PFSK-1 (cell line): Measurements from ENCODE around the gene MACROD1.

Experiments used
- FOXP2 ChIP-seq: optimal IDR thresholded peaks from 2 replicates; pipeline ENCODE3; 2011; ENCODE audit warnings: borderline replicate concordance, control low read depth, inconsistent platforms; ENCODE audit not compliant: insufficient read depth; ENCODE audit errors: extremely low read length, extremely low read depth
- POLR2AphosphoS5 ChIP-seq: IDR thresholded peaks from 2 replicates; pipeline ENCODE4 v1.6.1; 2012; ENCODE audit warnings: low read depth, mild to moderate bottlenecking, control low read depth, low read length, moderate library complexity
- SIN3A ChIP-seq: IDR thresholded peaks from 2 replicates; pipeline ENCODE4 v1.6.1; 2012; ENCODE audit warnings: mild to moderate bottlenecking, low read length, moderate library complexity, borderline replicate concordance; ENCODE audit not compliant: insufficient read depth
- TAF1 ChIP-seq: IDR thresholded peaks from 2 replicates; pipeline ENCODE4 v1.6.1; 2012; ENCODE audit warnings: low read length, control low read depth, borderline replicate concordance; ENCODE audit not compliant: insufficient read depth
- TF ChIP-seq, protein P1 (sequence below), 2 experiments: IDR thresholded peaks; 2 replicates each; pipeline versions ENCODE4 v1.6.1 to v1.8.0; 2011 to 2012; ENCODE audit warnings: low read depth in 2 of 2, low read length in 2 of 2, control low read depth in 1 of 2, inconsistent platforms in 1 of 2, mild to moderate bottlenecking in 1 of 2, moderate library complexity in 1 of 2; ENCODE audit not compliant: insufficient read depth in 1 of 2

MACROD1 gene

DNA sequence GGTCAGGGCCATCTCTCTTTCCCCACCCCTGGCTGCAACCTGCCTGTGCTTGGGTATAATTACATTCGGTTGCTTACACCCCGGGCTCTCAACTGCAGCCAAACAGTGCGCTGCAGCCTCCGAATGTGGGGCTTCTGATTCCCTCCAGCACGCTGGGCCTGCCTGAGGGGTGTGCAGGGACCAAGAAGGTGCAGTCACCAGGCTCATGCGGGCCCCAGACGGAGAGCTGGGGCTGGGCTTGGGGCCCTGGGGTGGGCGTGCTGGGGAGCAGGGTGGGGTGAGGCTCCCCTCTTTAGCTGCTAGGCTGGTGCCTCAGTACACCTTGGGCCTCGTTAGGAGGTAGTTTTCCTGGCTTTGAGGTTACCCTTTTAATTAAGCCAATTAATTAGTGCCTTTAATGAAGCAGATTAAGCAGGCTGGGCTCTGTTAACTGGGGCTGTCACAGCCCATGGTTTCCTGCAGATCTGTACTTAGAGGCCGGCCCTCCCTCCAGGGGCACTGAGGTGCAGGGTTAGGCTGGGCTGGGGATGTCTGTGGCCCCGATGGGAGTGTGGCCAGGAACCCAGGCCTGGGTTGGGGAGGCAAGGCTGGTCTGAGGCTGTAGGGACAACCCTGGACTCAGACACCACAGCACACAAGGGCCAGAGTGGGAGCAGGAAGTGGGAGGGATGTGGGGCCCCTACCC, 112.8 kb downstream of the MACROD1 start:
- TF ChIP-seq FOXP2 (no peak), POLR2AphosphoS5 (no peak), TAF1 (no peak), SIN3A (no peak)
- TF ChIP-seq, protein P1, sequence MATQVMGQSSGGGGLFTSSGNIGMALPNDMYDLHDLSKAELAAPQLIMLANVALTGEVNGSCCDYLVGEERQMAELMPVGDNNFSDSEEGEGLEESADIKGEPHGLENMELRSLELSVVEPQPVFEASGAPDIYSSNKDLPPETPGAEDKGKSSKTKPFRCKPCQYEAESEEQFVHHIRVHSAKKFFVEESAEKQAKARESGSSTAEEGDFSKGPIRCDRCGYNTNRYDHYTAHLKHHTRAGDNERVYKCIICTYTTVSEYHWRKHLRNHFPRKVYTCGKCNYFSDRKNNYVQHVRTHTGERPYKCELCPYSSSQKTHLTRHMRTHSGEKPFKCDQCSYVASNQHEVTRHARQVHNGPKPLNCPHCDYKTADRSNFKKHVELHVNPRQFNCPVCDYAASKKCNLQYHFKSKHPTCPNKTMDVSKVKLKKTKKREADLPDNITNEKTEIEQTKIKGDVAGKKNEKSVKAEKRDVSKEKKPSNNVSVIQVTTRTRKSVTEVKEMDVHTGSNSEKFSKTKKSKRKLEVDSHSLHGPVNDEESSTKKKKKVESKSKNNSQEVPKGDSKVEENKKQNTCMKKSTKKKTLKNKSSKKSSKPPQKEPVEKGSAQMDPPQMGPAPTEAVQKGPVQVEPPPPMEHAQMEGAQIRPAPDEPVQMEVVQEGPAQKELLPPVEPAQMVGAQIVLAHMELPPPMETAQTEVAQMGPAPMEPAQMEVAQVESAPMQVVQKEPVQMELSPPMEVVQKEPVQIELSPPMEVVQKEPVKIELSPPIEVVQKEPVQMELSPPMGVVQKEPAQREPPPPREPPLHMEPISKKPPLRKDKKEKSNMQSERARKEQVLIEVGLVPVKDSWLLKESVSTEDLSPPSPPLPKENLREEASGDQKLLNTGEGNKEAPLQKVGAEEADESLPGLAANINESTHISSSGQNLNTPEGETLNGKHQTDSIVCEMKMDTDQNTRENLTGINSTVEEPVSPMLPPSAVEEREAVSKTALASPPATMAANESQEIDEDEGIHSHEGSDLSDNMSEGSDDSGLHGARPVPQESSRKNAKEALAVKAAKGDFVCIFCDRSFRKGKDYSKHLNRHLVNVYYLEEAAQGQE (IDR thresholded peaks at IDR 0.05; ENCODE audit: insufficient read depth in 1 of 2, low read depth in 2 of 2, low read length in 2 of 2), result no peak

DNA sequence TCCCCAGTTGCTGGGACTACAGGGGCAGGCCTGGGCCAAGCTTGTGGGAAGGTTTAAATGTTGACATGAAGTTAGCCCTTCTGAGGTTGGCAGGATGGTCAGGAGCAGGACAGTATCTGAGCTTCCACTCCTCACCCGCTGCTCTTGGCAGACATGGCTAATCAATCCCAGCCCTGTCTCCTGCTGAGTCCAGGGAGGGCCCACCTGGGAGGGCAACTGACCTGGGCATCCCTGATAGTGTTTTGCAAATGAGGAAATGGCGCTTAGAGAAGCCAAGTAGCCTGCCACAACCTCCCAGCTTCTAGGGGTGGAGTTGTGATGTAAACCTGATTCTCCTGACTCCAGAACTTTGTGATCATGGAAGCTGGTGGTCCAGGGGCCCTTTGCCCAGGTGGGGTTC, 113.5 kb downstream of the MACROD1 start:
- TF ChIP-seq FOXP2, result no peak
- TF ChIP-seq TAF1, result no peak
- TF ChIP-seq POLR2AphosphoS5, result no peak
- no peak for TF ChIP-seq SIN3A
- TF ChIP-seq, protein P1 (IDR thresholded peaks at IDR 0.05; ENCODE audit: insufficient read depth in 1 of 2, low read depth in 2 of 2, low read length in 2 of 2), result no peak

DNA sequence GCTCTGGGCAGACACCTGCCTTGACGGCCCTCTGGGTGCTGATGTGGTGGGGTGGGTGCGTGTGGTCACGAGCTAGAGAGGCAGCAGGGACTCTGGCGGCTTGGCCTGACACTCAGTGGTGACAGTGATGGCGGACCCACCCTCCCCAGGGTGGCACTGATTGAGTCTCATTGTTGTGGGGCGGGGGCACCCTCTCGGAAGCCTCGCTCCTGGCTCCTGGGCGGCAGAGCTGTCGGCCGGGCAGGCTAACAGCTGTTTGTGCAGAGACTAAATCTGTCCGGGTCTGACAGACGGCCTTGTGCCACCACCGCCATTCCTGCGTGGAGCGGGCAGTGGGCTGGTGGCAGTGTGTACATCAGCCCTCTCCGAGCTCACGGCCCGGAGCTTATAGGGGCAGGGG, 114.6 kb downstream of the MACROD1 start:
- TF ChIP-seq TAF1, result no peak
- TF ChIP-seq POLR2AphosphoS5, result no peak

DNA sequence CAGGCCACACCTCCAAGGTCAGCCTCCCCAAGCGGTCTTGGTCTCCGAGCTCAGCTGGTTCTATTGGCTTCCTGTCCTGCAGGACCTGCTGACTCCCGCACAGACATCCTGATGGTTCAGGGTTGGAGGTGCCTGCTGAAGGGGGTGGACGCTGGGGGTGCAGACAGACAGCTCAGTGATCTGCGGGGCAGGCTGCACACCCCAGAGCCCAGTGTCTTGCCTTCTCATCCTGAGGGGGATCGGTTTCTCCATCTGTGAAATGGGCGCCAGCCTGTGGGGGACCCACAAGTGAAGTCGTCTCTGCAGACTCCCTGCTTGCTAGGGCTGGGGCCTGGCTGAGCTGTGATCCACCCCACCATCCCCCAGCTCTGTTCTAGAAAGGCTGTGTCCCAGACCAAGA, 116.4 kb downstream of the MACROD1 start:
- no peak for TF ChIP-seq POLR2AphosphoS5
- TF ChIP-seq TAF1, result no peak
- no peak for TF ChIP-seq SIN3A
- TF ChIP-seq, protein P1 (IDR thresholded peaks at IDR 0.05; ENCODE audit: insufficient read depth in 1 of 2, low read depth in 2 of 2, low read length in 2 of 2), result no peak
- TF ChIP-seq FOXP2, result no peak

DNA sequence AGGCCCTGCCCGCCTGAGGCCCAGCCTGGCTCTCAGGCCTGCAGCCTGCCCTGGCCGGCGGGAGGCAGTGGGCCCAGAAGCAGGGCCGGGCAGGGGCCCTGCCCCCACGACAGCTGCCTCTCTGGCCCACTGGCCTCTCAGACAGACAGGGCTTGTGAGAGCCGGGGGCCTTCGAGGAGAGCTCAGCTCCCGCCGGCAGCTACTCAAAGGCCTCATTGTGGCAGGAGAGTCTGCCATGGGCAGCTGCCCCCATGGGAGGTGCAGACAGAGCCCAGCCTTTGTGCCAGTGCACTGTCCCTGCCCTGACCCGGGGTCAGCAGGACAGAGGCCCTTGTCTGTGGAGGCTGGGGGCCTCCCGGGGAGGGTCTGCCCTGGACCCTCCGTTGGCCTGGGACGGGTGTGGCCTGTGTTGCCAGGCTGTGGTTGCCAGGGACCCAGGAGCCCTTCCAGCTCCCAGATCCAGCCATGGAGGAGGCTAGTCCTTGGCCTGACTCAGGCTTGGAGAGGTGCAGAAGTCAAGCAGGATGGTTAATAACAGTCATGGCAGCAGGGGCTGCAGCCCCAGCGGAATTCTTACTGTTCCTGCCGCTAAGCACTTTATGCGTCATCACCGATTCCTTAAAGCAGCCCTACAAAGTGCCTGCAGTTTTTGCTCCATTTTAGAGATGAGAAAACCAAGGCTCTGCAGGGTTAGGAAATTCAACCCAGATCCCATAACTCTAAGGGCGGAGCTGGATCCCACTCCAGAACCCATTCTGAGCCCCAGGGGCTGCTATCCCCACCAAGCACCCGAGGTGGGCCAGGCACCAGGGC, 117.7 kb downstream of the MACROD1 start:
- TF ChIP-seq SIN3A (no peak), POLR2AphosphoS5 (no peak), FOXP2 (no peak), TAF1 (no peak)
- TF ChIP-seq, protein P1 (IDR thresholded peaks at IDR 0.05; ENCODE audit: insufficient read depth in 1 of 2, low read depth in 2 of 2, low read length in 2 of 2), result no peak
